ENCODE results near the gene ITPR1.

GRCh38 chr3:4536260-4536659 lies 43.1 kb downstream of the ITPR1 start:
- TF ChIP-seq EZH2 (IDR thresholded peaks at IDR 0.05; ENCODE audit: low read depth) (no peak), CTCF (conservative IDR thresholded peaks at IDR 0.05) (no peak)

Measured in PC-9 (cell line).